HFFc6 (cell line): ENCODE measurements around the gene EPHA2. TPM values are rescaled to one million over a fixed set of nuclear protein-coding genes. Genes with fewer than 3 reads are reported as not detected.

Experiments used
- DNase-seq: peaks from one replicate; pipeline ENCODE4 v3.0.0-alpha.2; 2018
- H3K27ac Mint-ChIP-seq: 2 replicates; pipeline ENCODE4 v1.8.0; 2020; ENCODE audit warnings: mild to moderate bottlenecking, mixed read lengths
- H3K27me3 Mint-ChIP-seq: 2 replicates; pipeline ENCODE4 v1.8.0; 2021; ENCODE audit warnings: mild to moderate bottlenecking, moderate library complexity, mixed read lengths; ENCODE audit not compliant: insufficient read depth
- H3K36me3 Mint-ChIP-seq: 2 replicates; pipeline ENCODE4 v1.8.0; 2021; ENCODE audit warnings: low read depth, mixed read lengths
- H3K4me1 Mint-ChIP-seq: 2 replicates; pipeline ENCODE4 v1.8.0; 2020; ENCODE audit warnings: low read depth, mixed read lengths
- H3K4me3 Mint-ChIP-seq: 2 replicates; pipeline ENCODE4 v1.8.0; 2020; ENCODE audit warnings: mild to moderate bottlenecking, moderate library complexity, mixed read lengths
- H3K9me3 Mint-ChIP-seq: 2 replicates; pipeline ENCODE4 v1.8.0; 2020; ENCODE audit warnings: mild to moderate bottlenecking, mixed read lengths
- CTCF ChIP-seq: fragments of 200-600 bp; sonication (generic); IDR thresholded peaks from 2 replicates; pipeline ENCODE4 v1.5.0; 2021; ENCODE audit warnings: antibody characterized with exemption, mild to moderate bottlenecking
- total RNA-seq, 6 experiments: library from RNA; stranded (reverse); fragmentation: NEBNext Ultra II Directional; extraction: Animal tissue kit (Norgen Biotek cat#: 25700); gene quantifications; 2 replicates in 1 of 6; 3 replicates in 5 of 6; pipeline ENCODE4 v1.2.3, GENCODE V29; 2021

The EPHA2 gene
- total RNA-seq, 6 experiments from 2014 or later: 77.3 to 106 (median 81.2) TPM

DNA sequence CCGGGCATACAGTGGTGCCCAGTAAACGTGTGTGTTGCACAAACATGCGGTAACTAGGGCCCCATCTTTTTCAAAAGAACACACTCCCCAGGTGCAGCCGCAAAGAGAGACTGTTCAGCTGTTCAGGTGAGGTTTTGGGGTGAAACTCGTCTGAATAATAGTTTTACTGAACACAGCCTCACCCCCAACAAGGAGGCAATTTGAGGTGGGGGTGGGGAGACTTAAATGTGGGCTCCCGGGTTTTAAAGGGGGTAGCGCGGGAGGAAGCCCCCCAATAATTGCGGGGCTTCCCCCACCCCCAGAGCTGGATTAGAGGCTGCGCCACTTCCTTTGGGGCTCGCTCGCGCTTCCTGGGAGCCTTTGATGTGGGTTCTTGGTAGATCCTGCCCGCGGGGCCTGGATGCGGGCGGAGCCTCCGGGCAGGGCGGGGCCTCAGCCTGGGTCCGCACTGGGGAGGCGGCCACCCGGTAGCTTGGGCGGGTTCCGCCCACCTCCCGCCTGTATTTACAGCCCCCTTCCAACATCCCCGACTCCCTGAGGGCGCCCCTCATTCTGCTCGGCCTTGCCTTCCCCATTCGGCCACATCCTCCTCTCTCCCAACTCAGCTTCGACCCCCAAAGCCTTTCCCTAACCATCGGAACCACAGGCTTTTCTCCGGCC, 6.4 kb upstream of the EPHA2 start:
- Mint-ChIP-seq H3K4me1 (peaks cover 37% of the 10 kb centered on the region), H3K27ac (no peak overlapping the region), H3K27me3 (peaks cover 5% of the 10 kb centered on the region), H3K9me3 (no peaks in the 10 kb centered on the region), H3K4me3 (no peak overlapping the region), H3K36me3 (no peaks in the 10 kb centered on the region)
- TF ChIP-seq CTCF: no peak
- DNase-seq: no peak

DNA sequence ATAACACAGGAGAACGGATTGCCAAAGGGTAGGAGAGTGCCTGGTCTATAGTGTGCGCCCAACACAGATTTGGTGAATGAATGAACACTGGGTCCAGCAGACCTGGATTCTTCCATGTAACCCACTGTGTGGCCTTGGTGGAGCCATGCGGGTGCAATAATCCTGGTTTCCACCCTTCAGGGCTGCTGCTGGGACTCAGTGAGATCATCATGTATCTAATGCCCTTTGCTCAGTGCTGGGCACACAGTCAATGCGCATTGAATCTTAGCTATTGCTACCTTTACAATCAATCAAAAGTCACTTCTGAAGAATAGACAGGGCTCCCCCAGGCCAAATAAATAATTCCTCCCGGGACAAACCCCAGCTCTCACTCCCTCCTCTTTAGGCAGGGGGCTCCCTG, 5.8 kb upstream of the EPHA2 start:
- H3K4me3 Mint-ChIP-seq: no peak overlapping the region
- no peaks in the 10 kb centered on the region for H3K9me3 Mint-ChIP-seq
- TF ChIP-seq CTCF: no peak
- no peak for DNase-seq
- H3K27ac Mint-ChIP-seq: no peak overlapping the region
- H3K27me3 Mint-ChIP-seq: peaks cover 2% of the 10 kb centered on the region
- peaks cover 42% of the 10 kb centered on the region for H3K4me1 Mint-ChIP-seq
- no peaks in the 10 kb centered on the region for H3K36me3 Mint-ChIP-seq

DNA sequence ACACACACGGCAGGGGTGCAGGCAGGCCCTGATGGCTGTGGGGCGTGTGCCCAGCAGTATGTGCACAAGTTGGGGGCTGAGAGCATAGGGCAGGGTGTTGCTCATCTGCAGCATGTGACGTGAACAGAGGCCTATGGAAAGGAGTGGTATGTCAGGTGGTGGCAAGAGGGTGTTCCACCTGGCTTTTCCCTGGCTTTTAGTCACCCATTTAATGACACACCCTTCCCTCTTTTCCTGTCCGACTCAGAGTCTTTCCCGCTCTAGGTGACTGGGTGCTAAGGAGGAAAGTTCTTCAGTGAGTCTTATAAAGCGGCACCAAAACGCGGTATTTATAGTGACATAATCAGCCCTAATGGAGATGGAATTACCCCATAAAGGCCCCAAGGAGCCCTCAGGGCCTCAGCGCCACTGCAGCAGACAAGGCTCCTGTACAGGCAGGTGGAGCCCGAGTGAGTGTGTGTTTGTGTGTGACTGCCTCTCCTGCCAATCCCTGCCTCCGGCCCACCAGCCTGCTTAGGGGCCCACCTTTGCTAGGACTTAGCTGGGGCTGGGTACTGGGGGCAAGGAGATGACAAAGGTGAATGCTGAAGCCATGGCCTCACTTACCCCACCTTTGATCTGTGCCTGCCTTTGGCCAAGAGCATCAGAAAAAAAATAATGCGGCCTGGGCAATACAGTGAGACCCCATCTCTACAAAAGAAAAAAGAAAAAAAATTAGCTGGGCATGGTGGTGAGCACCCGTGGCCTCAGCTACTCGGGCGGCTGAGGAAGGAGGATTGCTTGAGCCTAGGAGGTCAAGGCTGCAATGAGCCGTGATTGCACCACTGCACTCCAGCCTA, 3.3 kb upstream of the EPHA2 start:
- no peak for TF ChIP-seq CTCF
- peaks cover 2% of the 10 kb centered on the region; the same call in 1 of the 2 replicates for H3K27me3 Mint-ChIP-seq
- H3K4me3 Mint-ChIP-seq: no peak overlapping the region
- H3K36me3 Mint-ChIP-seq: peaks cover 6% of the 10 kb centered on the region; the same call in 1 of the 2 replicates
- peaks cover 36% of the 10 kb centered on the region for H3K4me1 Mint-ChIP-seq
- no peak overlapping the region for H3K27ac Mint-ChIP-seq
- DNase-seq: no peak
- H3K9me3 Mint-ChIP-seq: no peaks in the 10 kb centered on the region

- H3K4me1 Mint-ChIP-seq: peaks cover 33% of the 10 kb centered on the region
- H3K27ac Mint-ChIP-seq: no peak overlapping the region
- peaks cover 13% of the 10 kb centered on the region for H3K36me3 Mint-ChIP-seq
- H3K9me3 Mint-ChIP-seq: no peaks in the 10 kb centered on the region
- no peak for DNase-seq
- no peak overlapping the region for H3K4me3 Mint-ChIP-seq
- H3K27me3 Mint-ChIP-seq: peaks cover 2% of the 10 kb centered on the region; the same call in 1 of the 2 replicates
- no peak for TF ChIP-seq CTCF
These were observed 2.2 kb upstream of the EPHA2 start for GRCh38 chr1:16158025-16158424.

- TF ChIP-seq CTCF: no peak
- H3K4me1 Mint-ChIP-seq: peaks cover 43% of the 10 kb centered on the region
- H3K9me3 Mint-ChIP-seq: no peaks in the 10 kb centered on the region
- H3K27me3 Mint-ChIP-seq: peaks cover 2% of the 10 kb centered on the region; the same call in 1 of the 2 replicates
- peak overlapping the region; percentile 91 for H3K27ac Mint-ChIP-seq
- peak; percentile 52 for DNase-seq
- peaks cover 15% of the 10 kb centered on the region for H3K36me3 Mint-ChIP-seq
- peak overlapping the region; percentile 91 for H3K4me3 Mint-ChIP-seq
These were observed 1.1 kb upstream of the EPHA2 start for GRCh38 chr1:16156848-16157495.
